Endothelial cell (in vitro differentiated cells): ENCODE results near the gene MAGI2. TPM values are rescaled to one million over a fixed set of nuclear protein-coding genes. Genes with fewer than 3 reads are reported as not detected.

Experiments
- DNase-seq: peaks from one replicate; pipeline ENCODE4 v3.0.0; 2021; ENCODE audit warnings: low spot score
- H3K27ac Mint-ChIP-seq: one replicate; pipeline ENCODE4 v1.8.0; 2021; ENCODE audit warnings: mixed read lengths, inconsistent platforms; ENCODE audit not compliant: unreplicated experiment
- H3K27me3 Mint-ChIP-seq: one replicate; pipeline ENCODE4 v1.8.0; 2021; ENCODE audit warnings: mild to moderate bottlenecking, moderate library complexity, mixed read lengths, inconsistent platforms; ENCODE audit not compliant: unreplicated experiment
- H3K36me3 Mint-ChIP-seq: one replicate; pipeline ENCODE4 v1.8.0; 2021; ENCODE audit warnings: mild to moderate bottlenecking, low read depth, mixed read lengths, inconsistent platforms; ENCODE audit not compliant: unreplicated experiment
- H3K4me1 Mint-ChIP-seq: one replicate; pipeline ENCODE4 v1.8.0; 2021; ENCODE audit warnings: mild to moderate bottlenecking, mixed read lengths, inconsistent platforms; ENCODE audit not compliant: unreplicated experiment
- H3K4me3 Mint-ChIP-seq: one replicate; pipeline ENCODE4 v1.8.0; 2021; ENCODE audit warnings: mild to moderate bottlenecking, mixed read lengths, inconsistent platforms; ENCODE audit not compliant: unreplicated experiment
- H3K9me3 Mint-ChIP-seq: one replicate; pipeline ENCODE4 v1.8.0; 2021; ENCODE audit warnings: mixed read lengths, inconsistent platforms; ENCODE audit not compliant: unreplicated experiment
- CTCF ChIP-seq: fragments of 200-600 bp; sonication (generic); IDR thresholded peaks from one replicate; pipeline ENCODE4 v1.5.0; 2021; ENCODE audit warnings: antibody characterized with exemption; ENCODE audit not compliant: unreplicated experiment
- total RNA-seq: library from RNA; stranded (reverse); fragmentation: NEBNext Ultra II Directional; extraction: Animal tissue kit (Norgen Biotek cat#: 25700); gene quantifications from one replicate; pipeline ENCODE4 v1.2.1, GENCODE V29; 2021; ENCODE audit not compliant: unreplicated experiment

Gene MAGI2
- total RNA-seq, 1 donor from 2014 or later: 6.3 TPM

- Mint-ChIP-seq H3K9me3 (no peaks in the 10 kb centered on the region), H3K36me3 (no peaks in the 10 kb centered on the region), H3K4me3 (no peak overlapping the region), H3K27ac (no peak overlapping the region), H3K27me3 (no peaks in the 10 kb centered on the region), H3K4me1 (peaks cover under 1% of the 10 kb centered on the region)
- DNase-seq: no peak
- TF ChIP-seq CTCF: no peak
These were observed 961.3 kb downstream of the MAGI2 start for GRCh38 chr7:78492146-78492545.

GRCh38 chr7:78490524-78490923, 962.9 kb downstream of the MAGI2 start:
- Mint-ChIP-seq H3K4me1 (peaks cover 4% of the 10 kb centered on the region), H3K9me3 (no peaks in the 10 kb centered on the region), H3K27me3 (no peaks in the 10 kb centered on the region), H3K27ac (no peak overlapping the region), H3K36me3 (no peaks in the 10 kb centered on the region), H3K4me3 (no peak overlapping the region)
- no peak for TF ChIP-seq CTCF
- DNase-seq: no peak

GRCh38 chr7:78489476-78490240, 963.8 kb downstream of the MAGI2 start:
- no peak for DNase-seq
- Mint-ChIP-seq H3K9me3 (no peaks in the 10 kb centered on the region), H3K4me3 (no peak overlapping the region), H3K36me3 (no peaks in the 10 kb centered on the region), H3K4me1 (peaks cover 4% of the 10 kb centered on the region), H3K27ac (no peak overlapping the region), H3K27me3 (no peaks in the 10 kb centered on the region)
- no peak for TF ChIP-seq CTCF

GRCh38 chr7:78487464-78487863, 966.0 kb downstream of the MAGI2 start:
- Mint-ChIP-seq H3K27me3 (no peaks in the 10 kb centered on the region), H3K4me3 (no peak overlapping the region), H3K27ac (no peak overlapping the region), H3K4me1 (peaks cover 4% of the 10 kb centered on the region), H3K36me3 (no peaks in the 10 kb centered on the region), H3K9me3 (no peaks in the 10 kb centered on the region)
- no peak for TF ChIP-seq CTCF
- DNase-seq: no peak

GRCh38 chr7:78479348-78479747, 974.1 kb downstream of the MAGI2 start:
- H3K27ac Mint-ChIP-seq: no peak overlapping the region
- no peaks in the 10 kb centered on the region for H3K36me3 Mint-ChIP-seq
- no peak for DNase-seq
- H3K4me3 Mint-ChIP-seq: no peak overlapping the region
- no peaks in the 10 kb centered on the region for H3K9me3 Mint-ChIP-seq
- no peaks in the 10 kb centered on the region for H3K27me3 Mint-ChIP-seq
- TF ChIP-seq CTCF: no peak
- no peaks in the 10 kb centered on the region for H3K4me1 Mint-ChIP-seq
